ENCODE data around the gene SH3D21.

The SH3D21 gene

DNA sequence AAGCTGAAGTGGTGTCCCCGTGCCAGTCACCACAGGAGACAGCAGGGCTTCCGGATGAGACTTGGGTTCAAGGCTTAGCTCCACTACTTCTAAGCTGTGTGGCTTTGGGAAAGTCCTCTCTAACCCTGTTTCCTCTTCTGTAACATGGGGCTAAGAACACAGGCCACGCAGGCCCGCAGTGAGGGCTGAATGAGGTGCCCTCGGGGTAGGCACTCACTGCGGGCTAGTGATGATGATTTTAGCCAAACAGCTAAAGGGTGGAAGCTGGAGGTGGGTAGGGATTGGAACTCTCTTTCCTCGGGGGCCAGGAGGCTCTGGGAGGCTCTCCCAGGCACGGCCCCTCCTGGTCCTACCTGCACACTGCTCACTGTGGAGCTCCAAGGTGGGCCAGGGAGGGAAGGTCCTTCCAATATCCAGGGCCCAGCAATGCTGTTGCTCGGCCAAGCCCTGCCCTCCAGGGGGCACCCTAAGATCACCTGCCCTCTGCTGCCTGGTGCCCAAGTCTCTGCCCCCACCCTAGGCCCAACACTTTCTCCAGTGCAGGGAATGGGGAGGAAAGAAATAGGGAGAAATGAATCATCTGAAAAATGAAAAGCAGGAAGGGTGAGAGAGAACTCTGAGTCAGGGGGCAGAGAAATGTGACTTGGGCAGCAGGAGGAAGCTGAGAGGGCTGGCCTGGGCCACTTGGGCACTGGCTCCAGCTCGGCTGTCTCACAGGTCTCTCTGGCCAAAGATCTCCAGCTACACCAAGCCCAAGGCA is 36.4 kb downstream of the SH3D21 start:
- no peaks in the 10 kb centered on the region for H3K27me3 ChIP-seq (ENCODE audit: insufficient read depth, poor library complexity, severe bottlenecking)
- peak in 1 of 2 experiments; percentile 57 for DNase-seq (ENCODE audit: low read depth in 1 of 2, low spot score in 1 of 2)
- H3K4me3 ChIP-seq (replicated peaks; ENCODE audit: insufficient read depth, low read length) = no peak overlapping the region
- TF ChIP-seq, protein P1, sequence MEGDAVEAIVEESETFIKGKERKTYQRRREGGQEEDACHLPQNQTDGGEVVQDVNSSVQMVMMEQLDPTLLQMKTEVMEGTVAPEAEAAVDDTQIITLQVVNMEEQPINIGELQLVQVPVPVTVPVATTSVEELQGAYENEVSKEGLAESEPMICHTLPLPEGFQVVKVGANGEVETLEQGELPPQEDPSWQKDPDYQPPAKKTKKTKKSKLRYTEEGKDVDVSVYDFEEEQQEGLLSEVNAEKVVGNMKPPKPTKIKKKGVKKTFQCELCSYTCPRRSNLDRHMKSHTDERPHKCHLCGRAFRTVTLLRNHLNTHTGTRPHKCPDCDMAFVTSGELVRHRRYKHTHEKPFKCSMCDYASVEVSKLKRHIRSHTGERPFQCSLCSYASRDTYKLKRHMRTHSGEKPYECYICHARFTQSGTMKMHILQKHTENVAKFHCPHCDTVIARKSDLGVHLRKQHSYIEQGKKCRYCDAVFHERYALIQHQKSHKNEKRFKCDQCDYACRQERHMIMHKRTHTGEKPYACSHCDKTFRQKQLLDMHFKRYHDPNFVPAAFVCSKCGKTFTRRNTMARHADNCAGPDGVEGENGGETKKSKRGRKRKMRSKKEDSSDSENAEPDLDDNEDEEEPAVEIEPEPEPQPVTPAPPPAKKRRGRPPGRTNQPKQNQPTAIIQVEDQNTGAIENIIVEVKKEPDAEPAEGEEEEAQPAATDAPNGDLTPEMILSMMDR (IDR thresholded peaks at IDR 0.05; ENCODE audit: insufficient read depth, low read length) = peak; percentile 94
- TF ChIP-seq, protein P2, sequence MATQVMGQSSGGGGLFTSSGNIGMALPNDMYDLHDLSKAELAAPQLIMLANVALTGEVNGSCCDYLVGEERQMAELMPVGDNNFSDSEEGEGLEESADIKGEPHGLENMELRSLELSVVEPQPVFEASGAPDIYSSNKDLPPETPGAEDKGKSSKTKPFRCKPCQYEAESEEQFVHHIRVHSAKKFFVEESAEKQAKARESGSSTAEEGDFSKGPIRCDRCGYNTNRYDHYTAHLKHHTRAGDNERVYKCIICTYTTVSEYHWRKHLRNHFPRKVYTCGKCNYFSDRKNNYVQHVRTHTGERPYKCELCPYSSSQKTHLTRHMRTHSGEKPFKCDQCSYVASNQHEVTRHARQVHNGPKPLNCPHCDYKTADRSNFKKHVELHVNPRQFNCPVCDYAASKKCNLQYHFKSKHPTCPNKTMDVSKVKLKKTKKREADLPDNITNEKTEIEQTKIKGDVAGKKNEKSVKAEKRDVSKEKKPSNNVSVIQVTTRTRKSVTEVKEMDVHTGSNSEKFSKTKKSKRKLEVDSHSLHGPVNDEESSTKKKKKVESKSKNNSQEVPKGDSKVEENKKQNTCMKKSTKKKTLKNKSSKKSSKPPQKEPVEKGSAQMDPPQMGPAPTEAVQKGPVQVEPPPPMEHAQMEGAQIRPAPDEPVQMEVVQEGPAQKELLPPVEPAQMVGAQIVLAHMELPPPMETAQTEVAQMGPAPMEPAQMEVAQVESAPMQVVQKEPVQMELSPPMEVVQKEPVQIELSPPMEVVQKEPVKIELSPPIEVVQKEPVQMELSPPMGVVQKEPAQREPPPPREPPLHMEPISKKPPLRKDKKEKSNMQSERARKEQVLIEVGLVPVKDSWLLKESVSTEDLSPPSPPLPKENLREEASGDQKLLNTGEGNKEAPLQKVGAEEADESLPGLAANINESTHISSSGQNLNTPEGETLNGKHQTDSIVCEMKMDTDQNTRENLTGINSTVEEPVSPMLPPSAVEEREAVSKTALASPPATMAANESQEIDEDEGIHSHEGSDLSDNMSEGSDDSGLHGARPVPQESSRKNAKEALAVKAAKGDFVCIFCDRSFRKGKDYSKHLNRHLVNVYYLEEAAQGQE (IDR thresholded peaks at IDR 0.05; ENCODE audit: insufficient replicate concordance, low read depth) = no peak
- TF ChIP-seq POLR2AphosphoS5 (IDR thresholded peaks at IDR 0.05; ENCODE audit: low read depth) = no peak
- H3K27ac ChIP-seq (replicated peaks) = no peak overlapping the region; the same call in 1 of the 2 replicates

DNA sequence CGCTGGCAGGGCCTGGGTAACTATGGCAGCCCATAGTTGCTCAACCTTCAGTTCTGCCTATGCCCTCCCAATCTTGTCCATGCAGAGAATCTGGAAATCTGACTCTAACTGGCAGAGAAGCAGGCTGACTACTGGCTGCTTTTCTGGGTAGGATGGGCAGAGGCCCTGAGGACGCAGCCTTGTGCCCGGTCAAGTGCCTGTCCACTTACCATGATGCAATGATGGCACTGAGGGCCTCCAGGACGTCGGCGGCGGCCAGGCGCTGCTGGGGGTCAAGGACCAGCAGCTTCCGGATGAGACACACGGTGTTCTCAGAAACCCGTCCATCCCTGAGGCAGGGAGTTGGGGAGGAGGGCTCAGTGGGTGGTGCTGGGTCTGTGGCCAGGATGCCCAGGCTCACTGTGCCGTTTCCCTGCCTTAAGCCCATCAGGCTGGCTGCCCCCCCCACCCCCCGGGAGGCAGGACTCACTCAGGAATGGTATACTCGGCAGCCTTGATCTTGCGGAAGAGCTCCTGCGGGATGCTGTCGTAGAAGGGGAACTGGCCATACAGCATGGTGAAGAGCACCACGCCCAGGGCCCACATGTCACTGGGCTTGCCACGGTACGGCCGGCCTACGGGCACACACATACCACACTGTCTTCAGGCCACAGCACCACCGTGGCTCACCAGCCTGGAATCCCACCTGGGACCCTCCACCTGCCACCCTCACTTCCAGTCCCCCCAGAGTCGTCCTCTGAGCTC is 37.7 kb downstream of the SH3D21 start:
- no peak for DNase-seq (ENCODE audit: low read depth in 1 of 2, low spot score in 1 of 2)
- H3K27me3 ChIP-seq (ENCODE audit: insufficient read depth, poor library complexity, severe bottlenecking) = no peaks in the 10 kb centered on the region
- no peak overlapping the region for H3K27ac ChIP-seq (replicated peaks)
- no peak overlapping the region for H3K4me3 ChIP-seq (replicated peaks; ENCODE audit: insufficient read depth, low read length)
- TF ChIP-seq GABPA (IDR thresholded peaks at IDR 0.05; ENCODE audit: low read depth) (no peak), SPI1 (IDR thresholded peaks at IDR 0.05; ENCODE audit: borderline replicate concordance, low read depth) (no peak)
- TF ChIP-seq, protein P1 (IDR thresholded peaks at IDR 0.05; ENCODE audit: insufficient read depth, low read length) = no peak
- TF ChIP-seq, protein P2 (IDR thresholded peaks at IDR 0.05; ENCODE audit: insufficient replicate concordance, low read depth) = no peak

GRCh38 chr1:36344395-36344680 is 38.2 kb downstream of the SH3D21 start:
- Histone ChIP-seq H3K27me3 (ENCODE audit: insufficient read depth, poor library complexity, severe bottlenecking) (no peaks in the 10 kb centered on the region), H3K27ac (replicated peaks) (no peak overlapping the region), H3K4me3 (replicated peaks; ENCODE audit: insufficient read depth, low read length) (no peak overlapping the region)
- DNase-seq (ENCODE audit: low read depth in 1 of 2, low spot score in 1 of 2) = no peak
- TF ChIP-seq POLR2AphosphoS5 (IDR thresholded peaks at IDR 0.05; ENCODE audit: low read depth) (no peak), GABPA (IDR thresholded peaks at IDR 0.05; ENCODE audit: low read depth) (no peak), SPI1 (IDR thresholded peaks at IDR 0.05; ENCODE audit: borderline replicate concordance, low read depth) (no peak)
- TF ChIP-seq, protein P1 (IDR thresholded peaks at IDR 0.05; ENCODE audit: insufficient read depth, low read length) = no peak
- TF ChIP-seq, protein P2 (IDR thresholded peaks at IDR 0.05; ENCODE audit: insufficient replicate concordance, low read depth) = no peak

All from HL-60 (cell line).